HEK293 (cell line): ENCODE data around the gene TUBB4A.

Experiments used
- GLIS2 ChIP-seq: fragments of 450-650 bp; formaldehyde crosslinking; IDR thresholded peaks from 2 replicates; pipeline ENCODE4 v1.5.1; 2016; ENCODE audit warnings: missing biosample characterization, missing genetic modification characterization
- RBAK ChIP-seq: fragments of 450-650 bp; formaldehyde crosslinking; IDR thresholded peaks from 2 replicates; pipeline ENCODE4 v1.5.1; 2016; ENCODE audit warnings: missing biosample characterization, missing genetic modification characterization
- REST ChIP-seq: fragments of 450-650 bp; formaldehyde crosslinking; IDR thresholded peaks from 2 replicates; pipeline ENCODE4 v1.5.1; 2016; ENCODE audit warnings: missing biosample characterization, missing genetic modification characterization
- SCRT2 ChIP-seq: fragments of 450-650 bp; formaldehyde crosslinking; IDR thresholded peaks from 2 replicates; pipeline ENCODE4 v1.5.1; 2016; ENCODE audit warnings: missing biosample characterization, missing genetic modification characterization
- TCF7L2 ChIP-seq: IDR thresholded peaks from 2 replicates; pipeline ENCODE4 v1.6.1; 2011; ENCODE audit warnings: low read depth, mild to moderate bottlenecking, inconsistent platforms, low read length, moderate library complexity, borderline replicate concordance
- YY1 ChIP-seq: fragments of 450-650 bp; formaldehyde crosslinking; IDR thresholded peaks from 2 replicates; pipeline ENCODE4 v1.5.1; 2018; ENCODE audit warnings: missing biosample characterization, missing genetic modification characterization
- ZBTB26 ChIP-seq: fragments of 450-650 bp; formaldehyde crosslinking; optimal IDR thresholded peaks from 2 replicates; pipeline ENCODE3; 2016; ENCODE audit warnings: missing biosample characterization, mild to moderate bottlenecking, missing genetic modification characterization
- ZNF221 ChIP-seq: fragments of 450-650 bp; formaldehyde crosslinking; IDR thresholded peaks from 2 replicates; pipeline ENCODE4 v1.5.1; 2017; ENCODE audit warnings: missing biosample characterization, missing genetic modification characterization, borderline replicate concordance
- ZNF558 ChIP-seq: fragments of 450-650 bp; formaldehyde crosslinking; IDR thresholded peaks from 2 replicates; pipeline ENCODE4 v1.5.1; 2016; ENCODE audit warnings: missing biosample characterization, missing genetic modification characterization
- ZNF660 ChIP-seq: fragments of 450-650 bp; IDR thresholded peaks from 2 replicates; pipeline ENCODE4 v1.5.1; 2018; ENCODE audit warnings: missing biosample characterization, mild to moderate bottlenecking, missing genetic modification characterization
- ZNF677 ChIP-seq: fragments of 450-650 bp; IDR thresholded peaks from 2 replicates; pipeline ENCODE4 v1.5.0; 2018; ENCODE audit warnings: missing biosample characterization, mild to moderate bottlenecking, missing genetic modification characterization, moderate library complexity

- TF ChIP-seq GLIS2 (tag by site-specific recombination) (no peak), SCRT2 (no peak), ZBTB26 (tag by site-specific recombination) (no peak), TCF7L2 (no peak), YY1 (tag by site-specific recombination) (no peak), REST (tag by site-specific recombination) (no peak), ZNF660 (tag by site-specific recombination) (no peak), ZNF558 (tag by site-specific recombination) (no peak), RBAK (tag by site-specific recombination) (no peak), ZNF677 (tag by site-specific recombination) (no peak), ZNF221 (tag by site-specific recombination) (no peak)
Observed at GRCh38 chr19:6529937-6530385, 27.9 kb upstream of the TUBB4A start.
